Measurements from ENCODE around the gene VPS16. TPM values are rescaled to one million over a fixed set of nuclear protein-coding genes. Genes with fewer than 3 reads are reported as not detected.

The VPS16 gene
- total and polyA plus RNA-seq, 2 of the 13 experiments (the other 11 are each of a cell fraction or from before 2014, with no cell fraction given): 34.2 to 35.4 TPM

DNA sequence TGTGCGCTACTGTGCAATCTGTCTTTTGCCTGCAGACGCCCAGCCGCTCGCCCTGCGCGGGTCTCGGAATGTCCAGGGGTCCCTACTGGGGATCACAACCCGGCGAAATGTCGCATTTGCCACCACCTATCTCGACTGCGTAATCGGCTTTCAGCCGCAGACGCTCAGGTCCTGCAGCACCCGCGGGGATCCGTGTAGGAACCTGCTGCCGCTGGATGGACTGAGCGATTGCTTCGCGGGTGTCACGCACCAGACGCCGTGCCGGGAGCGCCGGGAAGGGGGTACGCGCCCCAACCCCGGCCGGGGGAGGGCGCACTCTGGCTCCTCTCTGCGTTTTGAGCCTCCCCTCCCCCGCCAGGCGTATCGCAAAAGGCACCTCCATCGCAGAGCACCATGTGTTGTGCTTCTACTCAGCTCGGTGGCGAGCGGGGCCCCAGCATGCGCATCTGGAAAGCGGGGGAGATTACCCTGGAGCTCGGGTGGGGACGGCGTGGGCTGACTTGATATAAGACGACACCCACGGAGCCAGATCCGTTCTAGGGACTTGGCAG is 32.0 kb downstream of the VPS16 start (continued):
- TF ChIP-seq ZNF510 (CRISPR knock-in tag; IDR thresholded peaks at IDR 0.05; ENCODE audit: low read depth) (no peak), CREBL2 (CRISPR knock-in tag; IDR thresholded peaks at IDR 0.05; ENCODE audit: borderline replicate concordance) (no peak; the same call in 1 of the 2 replicates), NR2C2 (CRISPR knock-in tag; IDR thresholded peaks at IDR 0.05; ENCODE audit: borderline replicate concordance) (no peak), SIN3A (IDR thresholded peaks at IDR 0.05; ENCODE audit: borderline replicate concordance, low read depth, low read length) (0 out of 2 replicates have a peak, but pooled peaks have one; percentile 11), MAF1 (CRISPR knock-in tag; IDR thresholded peaks at IDR 0.05; ENCODE audit: borderline replicate concordance) (peak; percentile 37; the same call in 1 of the 2 replicates), SP1 (IDR thresholded peaks at IDR 0.05) (no peak), SP1 (CRISPR knock-in tag; IDR thresholded peaks at IDR 0.05) (no peak; the same call in 1 of the 2 replicates), ZNF18 (CRISPR knock-in tag; IDR thresholded peaks at IDR 0.05; ENCODE audit: insufficient replicate concordance) (peak; percentile 62), SNAPC2 (CRISPR knock-in tag; IDR thresholded peaks at IDR 0.05) (no peak), SNRNP70 (IDR thresholded peaks at IDR 0.05; ENCODE audit: low read depth, low read length) (no peak), ZNF44 (CRISPR knock-in tag; IDR thresholded peaks at IDR 0.05) (no peak), KDM4B (CRISPR knock-in tag; IDR thresholded peaks at IDR 0.05) (no peak), NCOR1 (IDR thresholded peaks at IDR 0.05; ENCODE audit: borderline replicate concordance, low read length) (no peak), ZNF343 (CRISPR knock-in tag; IDR thresholded peaks at IDR 0.05) (no peak), MXD1 (CRISPR knock-in tag; IDR thresholded peaks at IDR 0.05) (peak; percentile 89), ARNT2 (CRISPR knock-in tag; IDR thresholded peaks at IDR 0.05; ENCODE audit: low read depth) (peak; percentile 19; the same call in 1 of the 2 replicates), ZNF235 (CRISPR knock-in tag; IDR thresholded peaks at IDR 0.05; ENCODE audit: borderline replicate concordance) (no peak; the same call in 1 of the 2 replicates), ZNF253 (CRISPR knock-in tag; IDR thresholded peaks at IDR 0.05; ENCODE audit: borderline replicate concordance) (no peak), ZNF7 (CRISPR knock-in tag; IDR thresholded peaks at IDR 0.05) (no peak), ZNF367 (CRISPR knock-in tag; IDR thresholded peaks at IDR 0.05; ENCODE audit: borderline replicate concordance) (no peak), ZNF570 (CRISPR knock-in tag; IDR thresholded peaks at IDR 0.05; ENCODE audit: borderline replicate concordance) (no peak), ZNF616 (CRISPR knock-in tag; IDR thresholded peaks at IDR 0.05; ENCODE audit: low read depth) (peak; percentile 21; the same call in 1 of the 2 replicates), EED (CRISPR knock-in tag; IDR thresholded peaks at IDR 0.05) (peak; percentile 95)
- TF ChIP-seq, protein P1, sequence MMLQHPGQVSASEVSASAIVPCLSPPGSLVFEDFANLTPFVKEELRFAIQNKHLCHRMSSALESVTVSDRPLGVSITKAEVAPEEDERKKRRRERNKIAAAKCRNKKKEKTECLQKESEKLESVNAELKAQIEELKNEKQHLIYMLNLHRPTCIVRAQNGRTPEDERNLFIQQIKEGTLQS (CRISPR knock-in tag; IDR thresholded peaks at IDR 0.05): no peak
- TF ChIP-seq, protein P2, sequence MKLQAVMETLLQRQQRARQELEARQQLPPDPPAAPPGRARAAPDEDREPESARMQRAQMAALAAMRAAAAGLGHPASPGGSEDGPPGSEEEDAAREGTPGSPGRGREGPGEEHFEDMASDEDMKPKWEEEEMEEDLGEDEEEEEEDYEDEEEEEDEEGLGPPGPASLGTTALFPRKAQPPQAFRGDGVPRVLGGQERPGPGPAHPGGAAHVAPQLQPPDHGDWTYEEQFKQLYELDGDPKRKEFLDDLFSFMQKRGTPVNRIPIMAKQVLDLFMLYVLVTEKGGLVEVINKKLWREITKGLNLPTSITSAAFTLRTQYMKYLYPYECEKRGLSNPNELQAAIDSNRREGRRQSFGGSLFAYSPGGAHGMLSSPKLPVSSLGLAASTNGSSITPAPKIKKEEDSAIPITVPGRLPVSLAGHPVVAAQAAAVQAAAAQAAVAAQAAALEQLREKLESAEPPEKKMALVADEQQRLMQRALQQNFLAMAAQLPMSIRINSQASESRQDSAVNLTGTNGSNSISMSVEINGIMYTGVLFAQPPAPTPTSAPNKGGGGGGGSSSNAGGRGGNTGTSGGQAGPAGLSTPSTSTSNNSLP (IDR thresholded peaks at IDR 0.05; ENCODE audit: low read depth, low read length): no peak; the same call in 1 of the 2 replicates
- TF ChIP-seq, protein P3, sequence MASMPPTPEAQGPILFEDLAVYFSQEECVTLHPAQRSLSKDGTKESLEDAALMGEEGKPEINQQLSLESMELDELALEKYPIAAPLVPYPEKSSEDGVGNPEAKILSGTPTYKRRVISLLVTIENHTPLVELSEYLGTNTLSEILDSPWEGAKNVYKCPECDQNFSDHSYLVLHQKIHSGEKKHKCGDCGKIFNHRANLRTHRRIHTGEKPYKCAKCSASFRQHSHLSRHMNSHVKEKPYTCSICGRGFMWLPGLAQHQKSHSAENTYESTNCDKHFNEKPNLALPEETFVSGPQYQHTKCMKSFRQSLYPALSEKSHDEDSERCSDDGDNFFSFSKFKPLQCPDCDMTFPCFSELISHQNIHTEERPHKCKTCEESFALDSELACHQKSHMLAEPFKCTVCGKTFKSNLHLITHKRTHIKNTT (CRISPR knock-in tag; IDR thresholded peaks at IDR 0.05): no peak

Measured in HepG2 (cell line).